Skeletal muscle cell (primary cell): Measurements from ENCODE around the gene CBFB.

ENCODE experiments used
- DNase-seq: peaks from one replicate; pipeline ENCODE4 v3.0.0-alpha.2; 2010; ENCODE audit warnings: low read depth
- H3K4me3 ChIP-seq: 2 replicates; pipeline ENCODE4 v1.5.1; 2011; ENCODE audit warnings: low read depth, mild to moderate bottlenecking, control low read depth, low read length, moderate library complexity

Gene CBFB

GRCh38 chr16:67086822-67087221 is 57.9 kb downstream of the CBFB start:
- no peak for DNase-seq
- H3K4me3 ChIP-seq = no peak overlapping the region

GRCh38 chr16:67087291-67087690 is 58.3 kb downstream of the CBFB start:
- no peak for DNase-seq
- H3K4me3 ChIP-seq = no peak overlapping the region

- no peak for DNase-seq
Measured at GRCh38 chr16:67087803-67088202, 58.9 kb downstream of the CBFB start.

GRCh38 chr16:67088551-67088950 is 59.6 kb downstream of the CBFB start:
- DNase-seq = no peak
- no peak overlapping the region for H3K4me3 ChIP-seq

More at GRCh38 chr16:67087803-67088202, 58.9 kb downstream of the CBFB start:
- H3K4me3 ChIP-seq = no peak overlapping the region

- DNase-seq = no peak
- no peak overlapping the region for H3K4me3 ChIP-seq
Measured at GRCh38 chr16:67089101-67089500, 60.2 kb downstream of the CBFB start.

GRCh38 chr16:67091906-67092566 is 63.1 kb downstream of the CBFB start:
- H3K4me3 ChIP-seq = no peak overlapping the region
- DNase-seq = peak; percentile 67

- DNase-seq = no peak
- H3K4me3 ChIP-seq = no peak overlapping the region
Measured at GRCh38 chr16:67093098-67093726, 64.3 kb downstream of the CBFB start.

- no peak for DNase-seq
- no peak overlapping the region for H3K4me3 ChIP-seq
Measured at GRCh38 chr16:67098599-67098998, 69.7 kb downstream of the CBFB start.

- H3K4me3 ChIP-seq = no peak overlapping the region
- no peak for DNase-seq
Measured at GRCh38 chr16:67100569-67101310, 71.8 kb downstream of the CBFB start.

- H3K4me3 ChIP-seq = no peak overlapping the region
- DNase-seq = no peak
Measured at GRCh38 chr16:67101311-67102082, 72.5 kb downstream of the CBFB start.

GRCh38 chr16:67104061-67104460 is 75.1 kb downstream of the CBFB start:
- no peak for DNase-seq
- H3K4me3 ChIP-seq = no peak overlapping the region

- no peak overlapping the region for H3K4me3 ChIP-seq
- no peak for DNase-seq
Measured at GRCh38 chr16:67104845-67105244, 75.9 kb downstream of the CBFB start.

GRCh38 chr16:67105246-67105645 is 76.3 kb downstream of the CBFB start:
- DNase-seq = no peak
- H3K4me3 ChIP-seq = no peak overlapping the region

GRCh38 chr16:67105881-67106280 is 76.9 kb downstream of the CBFB start:
- no peak for DNase-seq
- H3K4me3 ChIP-seq = no peak overlapping the region

- no peak for DNase-seq
- no peak overlapping the region for H3K4me3 ChIP-seq
Measured at GRCh38 chr16:67108489-67108888, 79.5 kb downstream of the CBFB start.

GRCh38 chr16:67108931-67109406 is 80.0 kb downstream of the CBFB start:
- H3K4me3 ChIP-seq = peak overlapping the region; percentile 99
- no peak for DNase-seq

GRCh38 chr16:67109407-67110135 is 80.6 kb downstream of the CBFB start, which contains the start of gene PHAF1:
TSS of gene PHAF1 (plus strand) at chr16:67109941. CDS start at chr16:67110176, 235 bp downstream.
- peak within 1 kb of the TSS; percentile 99 for H3K4me3 ChIP-seq
- peak; percentile 64 for DNase-seq

- no peak overlapping the region for H3K4me3 ChIP-seq
- DNase-seq = no peak
Measured at GRCh38 chr16:67111951-67112444, 83.0 kb downstream of the CBFB start.
